Measurements from ENCODE around the gene L3MBTL4. TPM values are rescaled to one million over a fixed set of nuclear protein-coding genes. Genes with fewer than 3 reads are reported as not detected.

L3MBTL4 gene
- total RNA-seq, 4 donors from 2014 or later: 5.6 to 45.7 (median 12.0) TPM

DNA sequence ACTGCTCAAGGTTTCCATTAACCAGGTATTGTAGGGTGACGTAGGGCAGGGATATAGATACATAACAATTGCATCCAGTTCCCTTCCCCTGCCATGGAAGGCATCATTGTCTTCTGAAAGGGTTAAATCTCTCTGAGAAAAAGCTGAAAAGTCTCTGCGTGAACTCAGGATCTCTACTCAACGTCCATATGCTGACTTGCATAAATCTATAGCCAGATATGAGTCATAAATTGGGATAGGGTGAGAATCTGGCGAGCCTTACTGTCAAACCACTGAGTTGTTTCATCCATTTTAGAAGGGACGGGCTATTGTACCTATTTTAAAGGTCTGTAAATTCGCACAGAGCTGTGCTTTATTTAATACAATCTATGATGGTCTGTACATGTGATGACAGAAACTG, 258.3 kb downstream of the L3MBTL4 start:
- DNase-seq: no peak
- Histone ChIP-seq H3K27me3 (no peaks in the 10 kb centered on the region), H3K36me3 (no peaks in the 10 kb centered on the region), H3K27ac (no peak overlapping the region), H3K4me1 (no peaks in the 10 kb centered on the region), H3K4me3 (no peak overlapping the region), H3K9me3 (peaks cover 0 to 4% of the 10 kb centered on the region in 2 donors)
- intact Hi-C loops (cut with DNase I; ENCODE audit: low total_unique reads): no loop called here
- TF ChIP-seq CTCF (IDR thresholded peaks at IDR 0.05) (no peak), POLR2A (IDR thresholded peaks at IDR 0.05) (no peak)

- Histone ChIP-seq H3K4me1 (no peaks in the 10 kb centered on the region), H3K27ac (no peak overlapping the region), H3K9me3 (peaks cover 0 to 4% of the 10 kb centered on the region in 2 donors), H3K27me3 (no peaks in the 10 kb centered on the region), H3K4me3 (no peak overlapping the region), H3K36me3 (no peaks in the 10 kb centered on the region)
- TF ChIP-seq CTCF (IDR thresholded peaks at IDR 0.05) (no peak), POLR2A (IDR thresholded peaks at IDR 0.05) (no peak)
- DNase-seq: no peak
- intact Hi-C loops (cut with DNase I; ENCODE audit: low total_unique reads): no loop called here
These were observed 259.0 kb downstream of the L3MBTL4 start for GRCh38 chr18:6155707-6156106.

GRCh38 chr18:6150430-6150829, 264.3 kb downstream of the L3MBTL4 start:
- Histone ChIP-seq H3K27me3 (no peaks in the 10 kb centered on the region), H3K9me3 (peaks cover 0 to 4% of the 10 kb centered on the region in 2 donors), H3K4me3 (no peak overlapping the region), H3K4me1 (no peaks in the 10 kb centered on the region), H3K27ac (no peak overlapping the region), H3K36me3 (no peaks in the 10 kb centered on the region)
- DNase-seq: no peak
- intact Hi-C loops (cut with DNase I; ENCODE audit: low total_unique reads): no loop called here
- no peak for TF ChIP-seq CTCF (IDR thresholded peaks at IDR 0.05)

GRCh38 chr18:6146307-6146661, 268.4 kb downstream of the L3MBTL4 start:
- TF ChIP-seq POLR2A (IDR thresholded peaks at IDR 0.05): no peak
- TF ChIP-seq CTCF (IDR thresholded peaks at IDR 0.05): no peak
- Histone ChIP-seq H3K4me3 (no peak overlapping the region), H3K9me3 (no peaks in the 10 kb centered on the region), H3K36me3 (no peaks in the 10 kb centered on the region), H3K27me3 (no peaks in the 10 kb centered on the region), H3K4me1 (no peaks in the 10 kb centered on the region), H3K27ac (no peak overlapping the region)
- intact Hi-C loops (cut with DNase I; ENCODE audit: low total_unique reads): no loop called here
- DNase-seq: no peak

- Histone ChIP-seq H3K9me3 (no peaks in the 10 kb centered on the region), H3K27ac (no peak overlapping the region), H3K27me3 (no peaks in the 10 kb centered on the region), H3K36me3 (no peaks in the 10 kb centered on the region), H3K4me1 (no peaks in the 10 kb centered on the region), H3K4me3 (no peak overlapping the region)
- no peak for DNase-seq
- intact Hi-C loops (cut with DNase I; ENCODE audit: low total_unique reads): no loop called here
- TF ChIP-seq CTCF (IDR thresholded peaks at IDR 0.05) (no peak), POLR2A (IDR thresholded peaks at IDR 0.05) (no peak)
These were observed 268.9 kb downstream of the L3MBTL4 start for GRCh38 chr18:6145645-6146306.
